CD14-positive monocyte (primary cell): ENCODE measurements around the gene CDKN2AIPNL. TPM values are rescaled to one million over a fixed set of nuclear protein-coding genes. Genes with fewer than 3 reads are reported as not detected.

ENCODE experiments used
- DNase-seq, 3 donors: peaks; one replicate each; pipeline ENCODE4 v3.0.0-alpha.2; 2011 to 2022
- H2AFZ ChIP-seq: 2 replicates; pipeline ENCODE4 v1.6.0; 2012; ENCODE audit warnings: mild to moderate bottlenecking, low read depth, low read length, inconsistent platforms; ENCODE audit not compliant: insufficient read depth, poor library complexity, severe bottlenecking
- H3K27ac ChIP-seq, 2 donors: 1 replicate in 1 of 2; 2 replicates in 1 of 2; pipeline ENCODE4 v1.5.1; 2012 to 2013; ENCODE audit warnings: low read length in 2 of 2, control low read depth in 1 of 2, inconsistent platforms in 1 of 2, low read depth in 1 of 2, mild to moderate bottlenecking in 1 of 2
- H3K27me3 ChIP-seq, 2 donors: one replicate each; pipeline versions ENCODE4 v1.6.0 to v1.6.1; 2011 to 2013; ENCODE audit warnings: low read length in 2 of 2; ENCODE audit not compliant: control insufficient read depth in 2 of 2, insufficient read depth in 2 of 2
- H3K36me3 ChIP-seq, 2 donors: replicated peaks in 1 of 2; 1 replicate in 1 of 2; 2 replicates in 1 of 2; pipeline versions ENCODE4 v1.5.1 to v1.6.1; 2012 to 2013; ENCODE audit warnings: low read length in 2 of 2, control low read depth in 1 of 2, inconsistent platforms in 1 of 2, mild to moderate bottlenecking in 1 of 2; ENCODE audit not compliant: insufficient read depth in 2 of 2, control insufficient read depth in 1 of 2
- H3K4me1 ChIP-seq, 2 donors: 1 replicate in 1 of 2; 2 replicates in 1 of 2; pipeline versions ENCODE4 v1.5.1 to v1.6.1; 2012 to 2013; ENCODE audit warnings: low read length in 2 of 2, control low read depth in 1 of 2, inconsistent platforms in 1 of 2, mild to moderate bottlenecking in 1 of 2, moderate library complexity in 1 of 2; ENCODE audit not compliant: insufficient read depth in 2 of 2, control insufficient read depth in 1 of 2
- H3K4me2 ChIP-seq: replicated peaks from 2 replicates; pipeline ENCODE3; 2012; ENCODE audit warnings: low read length, moderate library complexity, mild to moderate bottlenecking; ENCODE audit not compliant: poor library complexity, severe bottlenecking; ENCODE audit errors: extremely low read depth
- H3K4me3 ChIP-seq, 3 experiments: fragments of 200-600 bp in 1 of 3; sonication (generic) in 1 of 3; replicated peaks in 1 of 3; 1 replicate in 2 of 3; 2 replicates in 1 of 3; pipeline ENCODE4 v1.5.1; 2011 to 2013; ENCODE audit warnings: low read length in 3 of 3, mild to moderate bottlenecking in 3 of 3, control low read depth in 2 of 3, low read depth in 2 of 3, inconsistent platforms in 1 of 3, moderate library complexity in 1 of 3
- H3K79me2 ChIP-seq: 2 replicates; pipeline ENCODE4 v1.6.0; 2012; ENCODE audit warnings: mild to moderate bottlenecking, control low read depth, inconsistent platforms, low read length, moderate library complexity; ENCODE audit not compliant: insufficient read depth
- H3K9ac ChIP-seq: 2 replicates; pipeline ENCODE4 v1.6.0; 2017; ENCODE audit warnings: low read length, mild to moderate bottlenecking; ENCODE audit not compliant: insufficient read depth, poor library complexity, severe bottlenecking
- H3K9me3 ChIP-seq, 2 donors: replicated peaks in 1 of 2; 1 replicate in 1 of 2; 2 replicates in 1 of 2; pipeline versions ENCODE4 v1.5.1 to v1.6.1; 2012 to 2013; ENCODE audit warnings: low read length in 2 of 2, control low read depth in 1 of 2; ENCODE audit not compliant: control insufficient read depth in 1 of 2, insufficient read depth in 1 of 2
- H4K20me1 ChIP-seq: 2 replicates; pipeline ENCODE4 v1.6.0; 2012; ENCODE audit warnings: mild to moderate bottlenecking, low read length, control low read depth, moderate library complexity; ENCODE audit not compliant: insufficient read depth
- H3K27ac Mint-ChIP-seq, 7 donors: one replicate each; pipeline ENCODE4 v1.8.0; 2020; ENCODE audit warnings: mild to moderate bottlenecking in 7 of 7, mixed read lengths in 7 of 7, moderate library complexity in 6 of 7, inconsistent platforms in 2 of 7
- H3K27me3 Mint-ChIP-seq, 3 donors: one replicate each; pipeline ENCODE4 v1.8.0; 2021 to 2022; ENCODE audit warnings: low read depth in 3 of 3, mild to moderate bottlenecking in 3 of 3, mixed read lengths in 3 of 3, moderate library complexity in 3 of 3, inconsistent platforms in 1 of 3
- H3K36me3 Mint-ChIP-seq, 2 donors: one replicate each; pipeline ENCODE4 v1.8.0; 2020; ENCODE audit warnings: mixed read lengths in 2 of 2, inconsistent platforms in 1 of 2, mild to moderate bottlenecking in 1 of 2
- H3K4me1 Mint-ChIP-seq: one replicate; pipeline ENCODE4 v1.8.0; 2020; ENCODE audit warnings: mild to moderate bottlenecking, mixed read lengths
- H3K4me3 Mint-ChIP-seq, 2 donors: one replicate each; pipeline ENCODE4 v1.8.0; 2020; ENCODE audit warnings: mild to moderate bottlenecking in 2 of 2, mixed read lengths in 2 of 2, moderate library complexity in 1 of 2
- H3K9me3 Mint-ChIP-seq, 7 donors: one replicate each; pipeline ENCODE4 v1.8.0; 2020 to 2022; ENCODE audit warnings: mixed read lengths in 7 of 7, mild to moderate bottlenecking in 6 of 7, moderate library complexity in 6 of 7, inconsistent platforms in 2 of 7
- CTCF ChIP-seq: fragments of 200-600 bp; IDR thresholded peaks from one replicate; pipeline ENCODE4 v1.8.0; 2022; ENCODE audit warnings: antibody characterized with exemption, mild to moderate bottlenecking
- WGBS: methylation state at CpG from one replicate; pipeline ENCODE4 v1.1.5; 2013; ENCODE audit warnings: missing lambda C conversion rate; ENCODE audit not compliant: insufficient coverage; 5-methylcytosine and 5-hydroxymethylcytosine counted together
- intact Hi-C, 2 donors: fragments of 100-400 bp; cut with micrococcal nuclease; formaldehyde crosslinking; loops; one replicate each; pipeline versions ENCODE4 v1.15.0 to v1.15.1; 2023
- polyA plus RNA-seq, 3 donors: library from polyadenylated mRNA; depleted of rRNA in 1 of 3; unstranded in 2 of 3; stranded (reverse) in 1 of 3; fragments of 300-500 nt in 2 of 3; fragments of >200 nt in 1 of 3; fragmentation: Illumina TruSeq in 2 of 3; gene quantifications; 1 replicate in 2 of 3; 2 replicates in 1 of 3; pipeline ENCODE4 v1.2.3, GENCODE V29; 2012 to 2021

CDKN2AIPNL gene
- polyA plus RNA-seq, 3 donors: 6.9 to 20.0 (median 15.0) TPM

DNA sequence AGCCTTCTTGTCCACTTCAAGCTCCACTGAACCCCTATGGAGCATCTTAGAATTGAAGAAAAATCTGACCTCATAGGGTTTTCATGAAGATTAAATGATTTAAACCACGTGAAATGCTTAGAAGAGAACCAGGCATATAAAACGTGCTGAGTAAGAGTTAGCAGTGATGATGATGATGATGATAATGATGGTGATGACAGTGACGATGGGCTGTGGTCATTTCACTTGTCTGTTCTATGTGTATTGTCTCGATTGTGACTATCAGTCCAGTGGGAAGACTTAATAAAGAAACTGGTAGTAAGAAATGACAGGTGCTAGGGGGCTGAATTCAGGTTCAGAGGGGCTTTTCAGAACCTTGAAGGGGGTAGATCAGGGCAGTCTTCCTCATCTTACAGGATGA lies 45.1 kb upstream of the CDKN2AIPNL start:
- Histone ChIP-seq H3K27me3 (no peaks in the 10 kb centered on the region), H3K4me3 (no peak overlapping the region), H3K79me2 (no peaks in the 10 kb centered on the region), H3K9ac (no peak overlapping the region), H3K4me1 (no peaks in the 10 kb centered on the region), H3K36me3 (no peaks in the 10 kb centered on the region), H2AFZ (no peak overlapping the region), H4K20me1 (no peaks in the 10 kb centered on the region), H3K4me2 (no peak overlapping the region), H3K9me3 (no peaks in the 10 kb centered on the region), H3K27ac (no peak overlapping the region)
- intact Hi-C loops: no loop called here
- peaks cover 0 to 3% (median 0%) of the 10 kb centered on the region in 7 donors for H3K9me3 Mint-ChIP-seq
- TF ChIP-seq CTCF: no peak
- DNase-seq: no peak
- H3K4me1 Mint-ChIP-seq: no peaks in the 10 kb centered on the region
- no peaks in the 10 kb centered on the region for H3K36me3 Mint-ChIP-seq
- no peaks in the 10 kb centered on the region for H3K27me3 Mint-ChIP-seq
- WGBS: 67% methylated on average over 3 of the region's 4 CpGs
- no peak overlapping the region for H3K4me3 Mint-ChIP-seq
- H3K27ac Mint-ChIP-seq: no peak overlapping the region

DNA sequence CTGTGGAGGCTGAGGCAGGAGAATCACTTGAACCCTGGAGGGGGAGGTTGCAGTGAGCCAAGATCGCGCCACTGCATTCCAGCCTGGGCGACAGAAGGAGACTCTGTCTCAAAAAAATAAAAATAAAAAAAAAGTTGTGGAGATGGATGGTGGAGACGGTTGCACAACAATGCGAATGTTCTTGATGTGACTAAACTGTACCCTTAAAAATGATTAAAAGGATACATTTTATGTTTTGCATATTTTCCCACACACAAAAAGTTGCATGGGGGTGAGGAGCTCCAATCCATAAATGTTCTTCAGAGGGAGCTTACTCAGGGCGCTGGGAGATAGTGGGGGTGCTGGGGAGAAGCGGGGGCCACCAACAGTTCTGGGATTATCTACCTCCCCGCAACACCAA lies 43.8 kb upstream of the CDKN2AIPNL start:
- H2AFZ ChIP-seq: no peak overlapping the region
- no peak overlapping the region for H3K27ac ChIP-seq
- H3K27me3 ChIP-seq: no peaks in the 10 kb centered on the region
- Mint-ChIP-seq H3K4me1 (peaks cover 5% of the 10 kb centered on the region), H3K4me3 (no peak overlapping the region), H3K36me3 (no peaks in the 10 kb centered on the region), H3K27me3 (no peaks in the 10 kb centered on the region), H3K9me3 (peaks cover 0 to 3% (median 0%) of the 10 kb centered on the region in 7 donors), H3K27ac (no peak overlapping the region)
- H3K4me1 ChIP-seq: peaks cover under 1 to 4% of the 10 kb centered on the region in 2 donors
- H4K20me1 ChIP-seq: no peaks in the 10 kb centered on the region
- H3K9me3 ChIP-seq: no peaks in the 10 kb centered on the region
- no peak overlapping the region for H3K4me3 ChIP-seq
- intact Hi-C loops: no loop called here
- H3K4me2 ChIP-seq: no peak overlapping the region
- no peaks in the 10 kb centered on the region for H3K36me3 ChIP-seq
- no peak for DNase-seq
- H3K79me2 ChIP-seq: no peaks in the 10 kb centered on the region
- WGBS: 100% methylated on average over 1 of the region's 8 CpGs
- no peak overlapping the region for H3K9ac ChIP-seq
- TF ChIP-seq CTCF: no peak
